Stimulated activated CD4-positive, alpha-beta T cell treated with anti-CD3 and anti-CD28 coated beads, Interleukin-1b, Interleukin-23, amount 100 ng/mL, for 4 hours (primary cell): Measurements from ENCODE around the gene SCIN.
"Not testable (repeated sequence)": the region's sequence is repeated elsewhere in the genome, so short reads cannot be mapped to it uniquely, and the experiment has no call there.

Experiments used
- DNase-seq, 2 donors: peaks; one replicate each; pipeline ENCODE4 v3.0.0-alpha.2; 2020; ENCODE audit warnings: low read depth in 2 of 2

The SCIN gene

GRCh38 chr7:12612622-12613021, 42.1 kb downstream of the SCIN start:
- DNase-seq, result no peak

DNA sequence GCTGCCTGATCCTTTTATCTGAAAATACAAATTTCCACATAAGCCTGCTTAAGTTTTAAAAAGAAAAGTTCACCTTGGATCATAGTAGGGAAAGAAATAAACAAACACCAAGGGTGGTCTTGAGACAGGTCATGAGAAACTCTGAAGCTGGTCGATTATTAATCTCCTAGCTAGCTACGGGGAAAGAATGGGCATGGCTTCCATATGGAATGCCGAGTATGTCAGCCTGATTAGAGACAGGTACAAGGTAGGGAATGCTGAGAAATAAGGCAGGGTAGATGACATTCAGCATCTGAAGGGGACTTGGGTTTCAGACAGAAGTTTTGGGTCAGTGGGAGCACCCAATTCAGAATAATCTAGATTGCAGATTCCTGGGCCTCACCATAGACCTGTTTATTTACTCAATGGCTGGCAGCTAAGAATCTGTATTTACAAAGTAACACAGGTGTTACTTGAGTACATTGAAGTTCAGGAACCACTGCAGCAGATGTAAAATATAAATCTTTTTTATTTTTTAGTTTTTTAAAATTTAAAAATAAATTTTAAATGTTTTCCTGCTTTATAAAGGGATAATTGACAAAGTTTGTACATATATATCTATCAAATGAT, 49.0 kb downstream of the SCIN start:
- no peak for DNase-seq

DNA sequence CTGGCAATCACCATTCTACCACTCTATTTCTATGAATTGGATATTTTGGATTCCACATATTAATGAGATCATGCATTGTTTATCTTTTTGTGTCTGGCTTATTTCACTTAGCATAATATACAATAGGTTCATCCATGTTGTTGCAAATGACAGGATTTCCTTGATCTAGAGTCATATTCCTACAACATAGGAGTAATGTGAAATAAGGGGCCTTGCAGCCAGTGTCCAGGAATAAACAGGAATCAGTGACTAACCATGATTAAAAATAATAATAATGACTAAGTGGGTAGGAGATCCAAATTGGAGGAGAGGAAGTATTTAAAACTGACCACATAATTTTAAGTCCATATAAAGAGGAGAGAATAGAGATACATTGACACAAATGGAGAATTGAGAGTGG, 49.9 kb downstream of the SCIN start:
- no peak for DNase-seq

- DNase-seq, result no peak
Observed at GRCh38 chr7:12623223-12623622, 52.7 kb downstream of the SCIN start.

GRCh38 chr7:12623885-12624498, 53.5 kb downstream of the SCIN start:
- DNase-seq, result no peak

GRCh38 chr7:12625836-12626235, 55.3 kb downstream of the SCIN start:
- DNase-seq, result no peak

DNA sequence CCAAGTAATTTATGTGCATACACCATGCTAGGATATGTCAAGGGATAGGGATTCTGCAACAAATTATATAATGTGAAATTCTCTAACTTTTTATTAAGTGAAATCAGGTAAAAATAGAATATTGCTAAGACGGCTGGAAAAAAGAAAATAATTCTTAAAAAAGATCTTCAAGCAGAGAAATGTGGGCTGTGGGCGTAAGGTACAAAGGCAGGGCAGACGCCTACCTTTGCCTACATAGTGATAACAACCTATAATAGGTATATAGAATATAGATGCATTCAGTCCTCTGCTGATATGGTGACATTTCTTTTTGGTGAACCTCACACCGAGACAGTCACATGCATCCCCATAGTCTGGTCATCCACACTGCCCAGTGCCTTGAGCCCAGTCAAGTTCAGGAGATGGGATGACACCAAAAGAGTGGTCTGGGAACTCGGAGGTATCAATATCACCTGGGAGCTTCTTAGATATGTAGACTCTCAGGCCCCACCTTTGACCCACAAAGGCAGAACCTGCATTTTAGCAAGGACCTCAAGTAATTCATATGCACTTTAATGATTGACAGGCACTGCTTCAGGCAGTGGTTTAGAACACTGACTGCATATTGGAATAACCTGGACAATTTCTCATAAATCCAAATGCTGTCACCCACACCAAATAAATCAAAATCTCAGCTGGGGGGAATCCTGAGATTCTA, 59.4 kb downstream of the SCIN start:
- no peak for DNase-seq

DNA sequence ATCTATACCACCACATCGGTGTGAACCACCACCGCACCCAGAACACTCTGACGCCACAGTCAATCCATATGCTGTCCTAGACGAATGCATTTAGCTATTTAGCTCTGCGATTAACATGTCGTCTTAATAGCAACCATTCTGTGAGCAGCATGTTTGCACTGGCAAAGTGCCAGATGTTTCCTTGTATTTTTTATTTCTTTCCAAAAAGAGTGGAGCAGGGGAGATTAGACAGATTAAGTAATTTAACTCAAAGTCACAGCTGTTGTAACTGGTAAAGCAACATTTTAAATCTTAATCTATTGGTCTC, 59.9 kb downstream of the SCIN start:
- DNase-seq, result no peak

DNA sequence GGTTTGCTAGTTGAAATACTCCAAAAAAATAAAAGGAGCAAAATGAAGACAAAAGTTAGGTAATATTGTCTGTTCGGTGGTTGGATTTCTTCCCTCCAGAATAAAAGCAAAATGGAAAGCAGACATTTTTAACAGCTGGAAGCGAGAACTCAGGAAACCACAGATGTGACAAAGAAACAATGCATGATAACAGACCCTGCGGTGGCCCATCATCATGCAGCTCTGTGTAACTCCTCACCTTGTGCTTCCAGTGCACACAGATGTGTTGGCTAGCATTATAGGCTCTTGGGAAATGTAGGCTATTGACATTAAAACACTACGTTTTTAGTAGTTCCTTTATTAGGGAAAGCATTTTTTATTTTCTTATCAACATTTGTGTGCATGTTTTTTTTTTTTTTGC, 63.1 kb downstream of the SCIN start:
- no peak for DNase-seq

GRCh38 chr7:12635830-12636229, 65.3 kb downstream of the SCIN start:
- DNase-seq, result no peak

DNA sequence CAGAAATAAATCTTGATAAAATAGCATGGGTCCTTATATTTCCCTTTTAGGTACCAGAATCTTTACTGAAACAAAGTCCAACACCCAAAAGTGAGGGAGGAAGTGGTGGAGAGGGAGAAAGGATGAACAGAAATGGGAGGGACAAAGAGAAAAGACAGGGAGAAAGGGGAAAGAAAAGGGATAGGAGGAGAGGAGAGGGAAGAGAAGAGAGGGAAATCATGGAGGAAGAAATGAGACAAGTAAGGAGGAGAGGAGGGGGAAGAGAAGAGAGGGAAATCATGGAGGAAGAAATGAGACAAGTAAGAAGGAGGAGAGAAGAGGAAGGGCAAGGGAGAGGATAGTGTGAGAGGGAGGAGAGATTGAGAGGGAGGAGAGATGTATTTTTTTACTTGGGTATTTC, 66.8 kb downstream of the SCIN start:
- DNase-seq, result no peak

DNA sequence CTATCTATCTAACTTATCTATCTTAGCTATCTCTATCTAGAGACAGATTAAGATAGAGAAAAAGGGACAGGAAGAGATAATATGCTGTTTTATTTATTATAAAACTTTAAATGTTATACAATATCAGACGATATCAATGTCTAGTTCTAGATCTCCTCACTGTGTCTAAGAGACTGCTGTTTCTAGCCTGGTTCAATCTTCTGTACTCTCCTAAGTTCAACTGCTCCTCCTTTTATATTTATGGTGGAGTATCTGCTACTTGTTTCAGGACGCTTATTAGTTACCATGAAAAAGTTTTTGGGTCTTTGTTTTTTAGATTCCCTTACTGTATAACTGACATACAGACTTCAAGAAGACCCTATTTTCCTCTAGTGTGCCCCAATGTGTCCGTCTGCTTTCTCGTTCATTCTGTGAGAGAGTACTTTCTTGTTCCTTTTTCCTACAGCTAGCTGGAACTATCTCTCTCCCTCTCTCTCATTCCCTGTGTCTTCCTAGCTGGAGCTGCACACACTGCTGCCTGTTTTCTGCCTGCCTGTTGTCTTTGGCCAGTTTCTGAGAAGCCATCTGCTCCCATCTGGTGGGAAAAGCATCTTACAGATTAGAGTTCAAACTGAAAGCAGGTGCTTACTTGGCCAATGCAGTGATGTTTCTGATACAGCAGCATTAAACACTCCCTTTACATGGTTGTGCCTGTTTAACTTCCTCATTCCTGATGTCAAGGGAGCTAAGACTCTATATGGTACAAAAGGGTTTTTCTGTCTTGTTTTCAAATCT, 67.5 kb downstream of the SCIN start:
- DNase-seq, result no peak

DNA sequence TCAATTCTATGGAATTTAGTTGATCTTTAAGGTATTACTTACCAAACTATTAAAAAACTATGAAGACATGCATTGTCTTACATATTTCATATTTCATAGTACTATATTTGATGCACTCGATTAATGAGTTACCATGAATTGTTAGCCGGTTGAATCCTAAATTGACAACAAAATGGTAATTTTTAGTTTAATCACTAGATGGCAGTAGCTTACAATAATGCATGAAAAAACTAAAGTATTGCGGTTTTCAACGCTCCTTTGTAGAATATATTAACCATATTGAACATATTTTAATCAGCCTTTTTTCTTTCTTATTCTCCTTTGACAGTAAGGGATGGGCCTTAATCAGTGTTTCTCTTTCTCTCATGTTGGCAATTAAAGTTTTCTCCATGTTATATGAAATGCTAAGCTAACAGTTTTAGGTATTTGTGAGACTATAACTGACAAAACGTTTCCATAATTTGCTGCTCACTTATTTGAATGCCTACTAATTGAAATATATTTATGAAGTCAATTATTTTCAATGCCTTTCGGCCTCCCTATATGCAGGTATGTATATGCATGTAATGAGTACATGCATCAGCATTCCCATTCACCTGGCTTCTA, 68.4 kb downstream of the SCIN start:
- no peak for DNase-seq

GRCh38 chr7:12640299-12641096, 70.0 kb downstream of the SCIN start:
- DNase-seq, result no peak

DNA sequence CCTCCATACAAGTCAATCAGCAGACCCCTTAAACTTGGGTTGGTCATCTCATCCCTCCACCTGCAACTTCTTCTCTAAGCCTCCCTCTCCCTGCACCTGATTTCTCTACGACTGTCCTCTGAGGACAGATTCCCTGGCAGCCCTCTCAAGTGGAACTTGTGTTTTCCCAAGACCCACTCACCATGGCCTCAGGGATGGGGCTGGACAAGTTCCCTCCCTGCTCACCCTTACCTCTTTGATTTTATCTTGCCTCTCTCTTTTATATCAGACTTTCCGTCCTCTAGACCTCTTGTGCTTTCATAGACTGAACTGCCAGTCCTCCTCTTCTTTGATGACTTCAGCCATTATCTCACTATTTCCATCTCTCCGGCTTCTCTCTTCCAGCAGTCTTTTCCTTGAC, 70.7 kb downstream of the SCIN start:
- DNase-seq, result no peak

DNA sequence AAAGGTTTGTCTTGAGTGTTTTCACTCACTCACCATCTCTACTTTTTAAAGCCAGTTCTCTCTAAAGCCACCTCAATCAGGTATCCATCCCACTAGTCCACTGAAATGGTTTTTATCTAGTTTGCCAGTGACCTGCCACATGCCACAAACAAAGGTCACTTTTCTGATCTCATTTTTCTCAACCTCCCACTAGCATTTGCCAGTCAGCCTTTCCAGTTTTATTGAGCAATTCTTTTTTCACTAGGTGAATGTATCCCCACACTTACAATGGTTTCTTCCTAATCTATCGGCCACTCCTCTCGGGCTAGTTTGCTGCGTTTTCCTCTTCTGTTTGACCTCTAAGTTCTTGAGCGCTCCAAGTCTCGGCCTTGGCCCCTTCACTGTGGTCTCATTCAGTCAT, 72.0 kb downstream of the SCIN start:
- DNase-seq, result no peak

- DNase-seq, result no peak
Observed at GRCh38 chr7:12643001-12643643, 72.6 kb downstream of the SCIN start.

DNA sequence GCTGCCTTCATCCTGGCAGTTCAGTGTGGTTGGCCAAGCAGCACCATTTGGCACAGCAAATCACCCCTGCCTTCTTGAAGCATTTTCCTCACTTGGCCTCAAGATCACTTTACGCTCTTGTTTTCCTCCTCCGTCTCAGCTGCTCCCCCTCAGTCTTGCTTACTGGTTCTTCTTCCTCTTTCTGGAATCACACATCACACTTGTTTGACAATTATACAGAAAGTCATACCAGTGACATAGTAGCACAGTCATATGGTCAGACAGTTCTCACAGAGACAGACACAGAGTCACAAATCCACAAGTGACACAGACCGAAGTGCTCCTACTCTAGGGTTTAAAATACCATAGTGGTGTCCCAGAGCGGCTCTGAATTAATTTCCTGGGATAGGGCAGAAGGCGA, 73.1 kb downstream of the SCIN start:
- no peak for DNase-seq

- not testable (repeated sequence) for DNase-seq
Observed at GRCh38 chr7:12645212-12645611, 74.7 kb downstream of the SCIN start.

GRCh38 chr7:12646139-12646538, 75.6 kb downstream of the SCIN start:
- no peak for DNase-seq
